Kidney (tissue), 14 donors: Measurements from ENCODE around the gene CMIP. TPM values are rescaled to one million over a fixed set of nuclear protein-coding genes. Genes with fewer than 3 reads are reported as not detected.

Source experiments
- DNase-seq, 5 donors: peaks; one replicate each; pipeline ENCODE4 v3.0.0-alpha.2; 2013 to 2020
- FAIRE-seq: peaks from 2 replicates; lab custom pipeline; 2012; peaks lifted over from hg19 to GRCh38; lab: Jason Lieb, UNC
- H3K27ac ChIP-seq, 2 donors: one replicate each; pipeline ENCODE4 v1.7.0; 2013; ENCODE audit warnings: low read depth in 2 of 2, low read length in 2 of 2, inconsistent platforms in 1 of 2
- H3K27me3 ChIP-seq: one replicate; pipeline ENCODE4 v1.7.1; 2013; ENCODE audit warnings: low read length, inconsistent platforms; ENCODE audit not compliant: control insufficient read depth, insufficient read depth
- H3K36me3 ChIP-seq, 3 donors: one replicate each; pipeline versions ENCODE4 v1.7.0 to v1.7.1; 2013; ENCODE audit warnings: low read length in 3 of 3, control low read depth in 1 of 3, inconsistent platforms in 1 of 3; ENCODE audit not compliant: insufficient read depth in 3 of 3, control insufficient read depth in 2 of 3
- H3K4me1 ChIP-seq, 3 donors: one replicate each; pipeline versions ENCODE4 v1.7.0 to v1.7.1; 2013; ENCODE audit warnings: low read length in 3 of 3, inconsistent platforms in 1 of 3, low read depth in 1 of 3; ENCODE audit not compliant: control insufficient read depth in 2 of 3, insufficient read depth in 2 of 3
- H3K4me3 ChIP-seq, 3 donors: one replicate each; pipeline versions ENCODE4 v1.7.0 to v1.8.1; 2013; ENCODE audit warnings: low read length in 3 of 3, control low read depth in 1 of 3, inconsistent platforms in 1 of 3
- H3K9ac ChIP-seq, 3 donors: one replicate each; pipeline versions ENCODE4 v1.7.0 to v1.7.1; 2013; ENCODE audit warnings: low read length in 3 of 3, control low read depth in 1 of 3, inconsistent platforms in 1 of 3
- H3K9me3 ChIP-seq, 3 donors: one replicate each; pipeline versions ENCODE4 v1.7.0 to v1.7.1; 2013; ENCODE audit warnings: low read length in 3 of 3, control low read depth in 1 of 3, inconsistent platforms in 1 of 3; ENCODE audit not compliant: control insufficient read depth in 2 of 3, insufficient read depth in 1 of 3
- CTCF ChIP-seq: IDR thresholded peaks from 3 replicates; pipeline ENCODE4 v1.5.1; 2012; ENCODE audit warnings: mild to moderate bottlenecking, moderate library complexity, borderline replicate concordance; ENCODE audit not compliant: insufficient read depth; ENCODE audit errors: extremely low read depth
- intact Hi-C: fragments of 100-400 bp; cut with DNase I; formaldehyde crosslinking; loops from one replicate; pipeline ENCODE4 v1.11.1; 2022
- polyA plus RNA-seq: library from polyadenylated mRNA; stranded (reverse); fragments of 350-450 nt; fragmentation: Illumina TruSeq; extraction: RNeasy Lipid Tissue Mini Kit (QIAGEN cat#74804); gene quantifications from one replicate; pipeline ENCODE4 v1.2.3, GENCODE V29; 2014; ENCODE audit warnings: low read depth, low replicate concordance; ENCODE audit not compliant: insufficient read depth
- total RNA-seq: library from RNA; stranded (reverse); fragmentation: NEBNext Ultra II Directional; extraction: Animal tissue kit (Norgen Biotek cat#: 25700); gene quantifications from one replicate; pipeline ENCODE4 v1.2.1, GENCODE V29; 2021
- donor health status: control.
- donor health status: control.
- donor health status: control.
- donor health status: control.
- donor health status: control.
- donor health status: DM: yes; HTN: yes; CAD: no.
- donor health status: Normal renal cell carcinoma (clear cell type).

Gene CMIP
- total and polyA plus RNA-seq, 2 donors from 2014 or later: 16.6 to 65.7 TPM

- intact Hi-C loops: no loop called here
- no peak for TF ChIP-seq CTCF
- no peak overlapping the region for H3K9ac ChIP-seq
- no peaks in the 10 kb centered on the region for H3K27me3 ChIP-seq
- H3K9me3 ChIP-seq: no peaks in the 10 kb centered on the region
- peaks cover 0 to 48% (median 32%) of the 10 kb centered on the region in 3 donors for H3K4me1 ChIP-seq
- FAIRE-seq (no peak), DNase-seq (peak in 1 of 5 donors; percentile 28)
- H3K27ac ChIP-seq: peak overlapping the region; percentile 55 to 78
- H3K4me3 ChIP-seq: no peak overlapping the region
- no peaks in the 10 kb centered on the region for H3K36me3 ChIP-seq
Measured at GRCh38 chr16:81477697-81478693, 33.4 kb downstream of the CMIP start.

DNA sequence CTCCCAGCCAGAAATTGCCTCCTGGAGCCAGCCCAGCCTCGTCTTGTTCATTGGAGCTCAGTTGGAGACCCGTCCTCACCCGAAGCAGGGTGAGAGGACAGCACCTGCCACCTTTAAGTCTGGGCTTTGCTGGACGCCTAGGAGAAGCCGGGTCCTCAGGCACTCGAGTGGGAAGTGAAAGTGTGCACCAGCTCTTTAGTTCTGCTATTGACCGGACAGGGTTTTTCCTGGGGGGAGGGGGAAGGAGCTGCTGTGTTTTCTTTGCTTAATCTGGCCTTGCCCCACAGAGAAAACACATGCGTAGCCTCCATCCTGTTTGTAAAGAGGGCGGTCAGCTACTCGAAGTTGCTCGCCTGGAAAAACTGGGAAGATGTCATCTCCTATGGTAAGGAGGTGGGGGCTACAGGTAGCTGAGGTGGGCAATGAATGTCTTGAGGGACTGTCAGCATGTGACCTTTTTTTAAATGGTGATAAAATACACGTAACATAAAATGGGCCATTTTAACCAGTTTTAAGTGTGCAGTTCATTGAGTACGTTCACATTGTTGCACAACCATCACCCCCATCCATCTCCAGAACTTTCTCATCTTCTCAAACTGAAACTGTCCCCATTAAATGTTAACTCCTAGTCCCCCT is 34.4 kb downstream of the CMIP start:
- no peak for FAIRE-seq
- Histone ChIP-seq H3K27ac (peak overlapping the region; percentile 59 to 78), H3K9ac (no peak overlapping the region), H3K4me1 (peaks cover 0 to 47% (median 28%) of the 10 kb centered on the region in 3 donors), H3K9me3 (no peaks in the 10 kb centered on the region), H3K4me3 (no peak overlapping the region), H3K27me3 (no peaks in the 10 kb centered on the region), H3K36me3 (no peaks in the 10 kb centered on the region)
- DNase-seq: peak in 2 of 5 donors; percentile 54 to 72
- intact Hi-C loops: no loop called here
- TF ChIP-seq CTCF: no peak

DNA sequence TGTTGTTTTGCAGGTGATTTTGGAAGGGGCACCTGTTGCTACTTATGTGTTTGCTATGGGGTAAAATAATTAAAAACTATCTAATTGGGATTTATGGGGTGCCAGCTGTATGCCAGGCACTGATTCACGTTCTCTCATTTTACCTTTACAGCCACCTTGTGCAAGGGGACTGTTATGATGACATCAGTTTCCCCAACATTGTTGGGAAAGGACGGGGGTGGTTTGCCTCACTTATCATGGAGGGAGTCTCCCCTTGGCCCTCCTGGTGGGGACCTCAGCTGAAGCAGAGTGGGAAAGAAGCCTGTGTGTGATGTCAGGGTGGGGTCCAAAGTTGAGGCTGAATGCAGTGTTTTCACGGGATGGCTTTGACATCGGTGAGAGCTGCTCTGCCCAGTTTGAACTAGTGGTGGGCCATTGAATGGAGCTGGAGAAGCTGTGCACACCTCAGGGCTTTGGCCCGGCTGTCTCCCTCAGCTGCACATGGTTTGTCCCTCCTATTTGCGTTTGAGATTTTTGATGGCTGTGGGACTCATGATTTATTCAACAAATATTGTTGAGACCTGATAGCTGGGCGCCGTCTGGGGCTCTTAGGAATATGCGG is 36.1 kb downstream of the CMIP start:
- H3K9me3 ChIP-seq: no peaks in the 10 kb centered on the region
- H3K9ac ChIP-seq: no peak overlapping the region
- H3K27ac ChIP-seq: peak overlapping the region; percentile 35 to 73
- peak in 1 of 5 donors; percentile 46 for DNase-seq
- no peak for FAIRE-seq
- H3K4me3 ChIP-seq: no peak overlapping the region
- intact Hi-C loops: no loop called here
- H3K27me3 ChIP-seq: no peaks in the 10 kb centered on the region
- no peak for TF ChIP-seq CTCF
- peaks cover 0 to 45% (median 25%) of the 10 kb centered on the region in 3 donors for H3K4me1 ChIP-seq
- no peaks in the 10 kb centered on the region for H3K36me3 ChIP-seq
